Measurements from ENCODE around the gene UGT1A4.

Gene UGT1A4

GRCh38 chr2:233718552-233718951 is at the start of gene UGT1A4:
Gene UGT1A4 (plus strand): TSS chr2:233718736. CDS start chr2:233718821, 85 bp downstream.
- no peaks in the 10 kb centered on the region for H3K9me3 ChIP-seq (ENCODE audit: insufficient read depth, low read depth, low read length)
- H3K4me1 ChIP-seq (ENCODE audit: insufficient read depth, low read length, poor library complexity, severe bottlenecking), result no peaks in the 10 kb centered on the region
- H3K9ac ChIP-seq (ENCODE audit: low read depth, low read length, poor library complexity, severe bottlenecking), result no peak within 1 kb of the TSS
- H3K4me2 ChIP-seq (ENCODE audit: low read depth, low read length, poor library complexity, severe bottlenecking), result no peak within 1 kb of the TSS
- H3K9me2 ChIP-seq (replicated peaks; ENCODE audit: low read depth, low read length), result no peaks in the 10 kb centered on the region
- H4K20me1 ChIP-seq (ENCODE audit: insufficient read depth, low read length, poor library complexity, severe bottlenecking), result no peaks in the 10 kb centered on the region
- no peak within 1 kb of the TSS for H3K4me3 ChIP-seq (ENCODE audit: low read length, poor library complexity, severe bottlenecking)
- H3K79me2 ChIP-seq (ENCODE audit: insufficient read depth, low read length), result no peaks in the 10 kb centered on the region
- no peak for TF ChIP-seq EZH2phosphoT487 (IDR thresholded peaks at IDR 0.05; ENCODE audit: borderline replicate concordance)
- TF ChIP-seq CTCF (conservative IDR thresholded peaks at IDR 0.05; ENCODE audit: low read length), result no peak
- no peaks in the 10 kb centered on the region for H3K27me3 ChIP-seq (ENCODE audit: insufficient read depth, low read length, poor library complexity, severe bottlenecking)
- no peaks in the 10 kb centered on the region for H3K36me3 ChIP-seq (ENCODE audit: insufficient read depth, low read length)
- H2AFZ ChIP-seq (ENCODE audit: low read length), result no peak within 1 kb of the TSS
- no peaks in the 10 kb centered on the region for H3F3A ChIP-seq (ENCODE audit: low read depth)

DNA sequence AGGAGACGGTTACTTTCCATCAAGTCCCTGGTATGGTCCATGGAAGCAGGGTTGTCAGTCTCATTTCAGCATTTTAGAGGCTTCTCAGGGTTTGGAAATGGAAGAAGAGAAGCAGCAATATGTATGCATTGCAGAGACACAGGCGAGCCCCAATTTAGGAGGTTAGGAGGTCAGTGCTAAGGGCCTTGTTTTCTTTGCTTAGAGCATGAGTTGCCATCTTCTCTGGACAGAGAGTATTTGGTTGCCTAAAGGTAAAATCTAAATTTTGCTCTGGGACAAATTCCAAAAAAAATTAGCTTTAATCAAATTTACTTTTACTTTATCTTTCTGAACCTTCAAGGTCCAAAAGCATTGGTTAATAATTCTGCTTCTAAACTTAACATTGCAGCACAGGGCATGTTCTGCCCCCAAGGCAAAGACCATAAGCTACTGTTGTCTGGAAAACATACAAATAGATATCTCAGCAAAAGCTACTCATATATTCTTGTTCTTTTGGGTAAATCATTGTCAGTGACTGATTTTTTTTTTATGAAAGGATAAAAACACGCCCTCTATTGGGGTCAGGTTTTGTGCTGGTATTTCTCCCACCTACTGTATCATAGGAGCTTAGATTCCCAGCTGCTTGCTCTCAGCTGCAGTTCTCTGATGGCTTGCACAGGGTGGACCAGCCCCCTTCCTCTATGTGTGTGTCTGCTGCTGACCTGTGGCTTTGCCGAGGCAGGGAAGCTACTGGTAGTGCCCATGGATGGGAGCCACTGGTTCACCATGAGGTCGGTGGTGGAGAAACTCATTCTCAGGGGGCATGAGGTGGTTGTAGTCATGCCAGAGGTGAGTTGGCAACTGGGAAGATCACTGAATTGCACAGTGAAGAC is 47.0 kb upstream of the UGT1A4 start, which contains the start of gene UGT1A9:
UGT1A9 (plus strand) TSS at position 609 of the 872 bp plus-strand sequence; CDS start at position 646, 37 bp downstream.
- TF ChIP-seq CTCF (conservative IDR thresholded peaks at IDR 0.05; ENCODE audit: low read length) (no peak), EZH2phosphoT487 (IDR thresholded peaks at IDR 0.05; ENCODE audit: borderline replicate concordance) (no peak)
- H2AFZ ChIP-seq (ENCODE audit: low read length), result no peak within 1 kb of the TSS
- no peaks in the 10 kb centered on the region for H3K79me2 ChIP-seq (ENCODE audit: insufficient read depth, low read length)
- no peaks in the 10 kb centered on the region for H3K4me1 ChIP-seq (ENCODE audit: insufficient read depth, low read length, poor library complexity, severe bottlenecking)
- no peaks in the 10 kb centered on the region for H4K20me1 ChIP-seq (ENCODE audit: insufficient read depth, low read length, poor library complexity, severe bottlenecking)
- no peaks in the 10 kb centered on the region for H3K36me3 ChIP-seq (ENCODE audit: insufficient read depth, low read length)
- no peak within 1 kb of the TSS for H3K4me2 ChIP-seq (ENCODE audit: low read depth, low read length, poor library complexity, severe bottlenecking)
- H3K4me3 ChIP-seq (ENCODE audit: low read length, poor library complexity, severe bottlenecking), result no peak within 1 kb of the TSS
- H3K27me3 ChIP-seq (ENCODE audit: insufficient read depth, low read length, poor library complexity, severe bottlenecking), result peaks cover 6% of the 10 kb centered on the region
- no peaks in the 10 kb centered on the region for H3K9me3 ChIP-seq (ENCODE audit: insufficient read depth, low read depth, low read length)
- H3K9ac ChIP-seq (ENCODE audit: low read depth, low read length, poor library complexity, severe bottlenecking), result no peak within 1 kb of the TSS
- H3F3A ChIP-seq (ENCODE audit: low read depth), result no peaks in the 10 kb centered on the region
- H3K9me2 ChIP-seq (replicated peaks; ENCODE audit: low read depth, low read length), result no peaks in the 10 kb centered on the region

GRCh38 chr2:233672886-233673285 is 45.6 kb upstream of the UGT1A4 start:
- Histone ChIP-seq H2AFZ (ENCODE audit: low read length) (no peak overlapping the region), H3K9ac (ENCODE audit: low read depth, low read length, poor library complexity, severe bottlenecking) (no peak overlapping the region), H3F3A (ENCODE audit: low read depth) (no peaks in the 10 kb centered on the region), H3K4me3 (ENCODE audit: low read length, poor library complexity, severe bottlenecking) (no peak overlapping the region), H3K27me3 (ENCODE audit: insufficient read depth, low read length, poor library complexity, severe bottlenecking) (peaks cover 6% of the 10 kb centered on the region), H3K36me3 (ENCODE audit: insufficient read depth, low read length) (no peaks in the 10 kb centered on the region), H3K79me2 (ENCODE audit: insufficient read depth, low read length) (no peaks in the 10 kb centered on the region), H3K9me2 (replicated peaks; ENCODE audit: low read depth, low read length) (no peaks in the 10 kb centered on the region), H3K4me1 (ENCODE audit: insufficient read depth, low read length, poor library complexity, severe bottlenecking) (no peaks in the 10 kb centered on the region), H3K4me2 (ENCODE audit: low read depth, low read length, poor library complexity, severe bottlenecking) (no peak overlapping the region), H3K9me3 (ENCODE audit: insufficient read depth, low read depth, low read length) (no peaks in the 10 kb centered on the region), H4K20me1 (ENCODE audit: insufficient read depth, low read length, poor library complexity, severe bottlenecking) (no peaks in the 10 kb centered on the region)
- TF ChIP-seq CTCF (conservative IDR thresholded peaks at IDR 0.05; ENCODE audit: low read length) (no peak), EZH2phosphoT487 (IDR thresholded peaks at IDR 0.05; ENCODE audit: borderline replicate concordance) (no peak)

Measured in Loucy (cell line).